GM19240 (cell line): Measurements from ENCODE around the gene SND1.
"Not testable (repeated sequence)": the region's sequence is repeated elsewhere in the genome, so short reads cannot be mapped to it uniquely, and the experiment has no call there.

Experiments
- DNase-seq: peaks from one replicate; pipeline ENCODE4 v3.0.0; 2011; ENCODE audit warnings: low spot score; ENCODE audit not compliant: insufficient read length

SND1 gene

GRCh38 chr7:127828843-127829500 lies 177.0 kb downstream of the SND1 start:
- no peak for DNase-seq

GRCh38 chr7:127831318-127832219 lies 179.6 kb downstream of the SND1 start:
- DNase-seq = no peak

- no peak for DNase-seq
Measured at GRCh38 chr7:127832592-127832991, 180.6 kb downstream of the SND1 start.

GRCh38 chr7:127833641-127834040 lies 181.6 kb downstream of the SND1 start:
- DNase-seq = no peak

- no peak for DNase-seq
Measured at GRCh38 chr7:127835679-127836078, 183.7 kb downstream of the SND1 start.

- not testable (repeated sequence) for DNase-seq
Measured at GRCh38 chr7:127837816-127838410, 185.9 kb downstream of the SND1 start.

- no peak for DNase-seq
Measured at GRCh38 chr7:127838816-127839415, 186.9 kb downstream of the SND1 start.

- DNase-seq = no peak
Measured at GRCh38 chr7:127840226-127840951, 188.4 kb downstream of the SND1 start.

- DNase-seq = no peak
Measured at GRCh38 chr7:127844165-127844564, 192.2 kb downstream of the SND1 start.

GRCh38 chr7:127844707-127845331 lies 192.8 kb downstream of the SND1 start:
- DNase-seq = no peak

- no peak for DNase-seq
Measured at GRCh38 chr7:127845522-127846214, 193.7 kb downstream of the SND1 start.

GRCh38 chr7:127847641-127848040 lies 195.6 kb downstream of the SND1 start:
- DNase-seq = no peak

- no peak for DNase-seq
Measured at GRCh38 chr7:127848241-127848640, 196.2 kb downstream of the SND1 start.

- no peak for DNase-seq
Measured at GRCh38 chr7:127850195-127850594, 198.2 kb downstream of the SND1 start.

GRCh38 chr7:127854383-127854782 lies 202.4 kb downstream of the SND1 start:
- no peak for DNase-seq

GRCh38 chr7:127857464-127857841 lies 205.5 kb downstream of the SND1 start:
- no peak for DNase-seq

GRCh38 chr7:127858091-127858914 lies 206.3 kb downstream of the SND1 start:
- no peak for DNase-seq

- no peak for DNase-seq
Measured at GRCh38 chr7:127858915-127859189, 206.9 kb downstream of the SND1 start.

GRCh38 chr7:127859330-127859729 lies 207.3 kb downstream of the SND1 start:
- no peak for DNase-seq

GRCh38 chr7:127862525-127862924 lies 210.5 kb downstream of the SND1 start:
- no peak for DNase-seq
